Esophagus squamous epithelium (tissue), 4 donors: ENCODE results near the gene DNER.

ENCODE experiments used
- CTCF ChIP-seq, 6 experiments: fragments of 450-650 bp in 4 of 6; fragments of 200-600 bp in 2 of 6; sonication (generic) in 2 of 6; IDR thresholded peaks; one replicate each; pipeline ENCODE4 v1.5.1; 2016 to 2019; ENCODE audit warnings: antibody characterized with exemption in 6 of 6, mild to moderate bottlenecking in 4 of 6, moderate library complexity in 4 of 6
- POLR2A ChIP-seq, 4 donors: fragments of 450-650 bp; IDR thresholded peaks; one replicate each; pipeline ENCODE4 v1.6.1; 2017; ENCODE audit warnings: antibody characterized with exemption in 4 of 4, mild to moderate bottlenecking in 4 of 4, moderate library complexity in 3 of 4

- TF ChIP-seq POLR2A (IDR thresholded peaks at IDR 0.05), result no peak
- TF ChIP-seq CTCF (IDR thresholded peaks at IDR 0.05), result no peak
Measured at GRCh38 chr2:229732897-229733296, 18.5 kb upstream of the DNER start.
